Smooth muscle cell (in vitro differentiated cells): ENCODE results near the gene KLHL3. TPM values are rescaled to one million over a fixed set of nuclear protein-coding genes. Genes with fewer than 3 reads are reported as not detected.

Source experiments
- DNase-seq: peaks from one replicate; lab custom pipeline; 2025; ENCODE audit not compliant: unreplicated experiment; lab: John Stamatoyannopoulos, UW
- H2AFZ ChIP-seq: fragments of 200-600 bp; sonication (generic); 2 replicates; pipeline ENCODE4 v1.6.0; 2016; ENCODE audit warnings: antibody characterized with exemption, low read depth, mild to moderate bottlenecking
- H3F3A ChIP-seq: fragments of 200-600 bp; sonication (generic); 2 replicates; pipeline ENCODE4 v1.6.0; 2017; ENCODE audit warnings: antibody characterized with exemption, low read depth
- H3K27ac ChIP-seq: fragments of 200-600 bp; sonication (generic); 2 replicates; pipeline ENCODE4 v1.5.1; 2016; ENCODE audit warnings: low read depth, mild to moderate bottlenecking
- H3K27me3 ChIP-seq: fragments of 200-600 bp; sonication (generic); 2 replicates; pipeline ENCODE4 v1.6.1; 2016; ENCODE audit warnings: low read depth, mild to moderate bottlenecking
- H3K36me3 ChIP-seq: fragments of 200-600 bp; sonication (generic); 2 replicates; pipeline ENCODE4 v1.5.1; 2016; ENCODE audit warnings: low read depth
- H3K4me1 ChIP-seq: fragments of 200-600 bp; sonication (generic); 2 replicates; pipeline ENCODE4 v1.5.1; 2016; ENCODE audit warnings: low read depth
- H3K4me2 ChIP-seq: fragments of 200-600 bp; sonication (generic); 2 replicates; pipeline ENCODE4 v1.6.0; 2016; ENCODE audit warnings: mild to moderate bottlenecking
- H3K4me3 ChIP-seq: fragments of 200-600 bp; sonication (generic); 2 replicates; pipeline ENCODE4 v1.5.1; 2016; ENCODE audit warnings: mild to moderate bottlenecking
- H3K79me2 ChIP-seq: fragments of 200-600 bp; sonication (generic); 2 replicates; pipeline ENCODE4 v1.6.0; 2016; ENCODE audit warnings: low read depth, mild to moderate bottlenecking
- H3K9ac ChIP-seq: fragments of 200-600 bp; sonication (generic); 2 replicates; pipeline ENCODE4 v1.6.0; 2016; ENCODE audit warnings: low read depth
- H3K9me3 ChIP-seq: fragments of 200-600 bp; sonication (generic); replicated peaks from 2 replicates; pipeline ENCODE4 v1.5.1; 2016; ENCODE audit warnings: low read depth
- H4K20me1 ChIP-seq: fragments of 200-600 bp; sonication (generic); 2 replicates; pipeline ENCODE4 v1.6.0; 2016; ENCODE audit warnings: low read depth
- WGBS: methylation state at CpG from one replicate; pipeline ENCODE4 v1.1.7; 2016; ENCODE audit warnings: low lambda C conversion rate; 5-methylcytosine and 5-hydroxymethylcytosine counted together
- polyA plus RNA-seq: library from polyadenylated mRNA; unstranded; fragments of >200 nt; fragmentation: Nextera tagmentation; extraction: Ambion mirVana; gene quantifications from 2 replicates; pipeline ENCODE4 v1.2.1, GENCODE V29; 2016
- total RNA-seq: library from RNA; depleted of rRNA; stranded (reverse); fragments of >200 nt; gene quantifications from 2 replicates; pipeline ENCODE4 v1.2.3, GENCODE V29; 2014
- TF ChIP-seq, protein P1 (sequence below): fragments of 200-600 bp; sonication (generic); IDR thresholded peaks from 2 replicates; pipeline ENCODE4 v1.5.1; 2017; ENCODE audit warnings: borderline replicate concordance, mild to moderate bottlenecking, antibody characterized with exemption; ENCODE audit not compliant: insufficient read depth, poor library complexity, severe bottlenecking

The KLHL3 gene
- total and polyA plus RNA-seq, 2 experiments from 2014 or later, result 3.6 to 9.1 TPM

GRCh38 chr5:137752905-137753690 lies 17.2 kb upstream of the KLHL3 start:
- Histone ChIP-seq H3K4me2 (peak overlapping the region; percentile 99), H3K36me3 (no peaks in the 10 kb centered on the region), H3K27me3 (no peaks in the 10 kb centered on the region), H3K27ac (peak overlapping the region; percentile 99), H3F3A (peaks cover 8% of the 10 kb centered on the region), H3K79me2 (peaks cover 40% of the 10 kb centered on the region), H3K4me3 (peak overlapping the region; percentile 75), H3K9ac (peak overlapping the region; percentile 98), H2AFZ (no peak overlapping the region), H3K9me3 (no peaks in the 10 kb centered on the region), H3K4me1 (peaks cover 14% of the 10 kb centered on the region), H4K20me1 (peaks cover 57% of the 10 kb centered on the region)
- TF ChIP-seq, protein P1, sequence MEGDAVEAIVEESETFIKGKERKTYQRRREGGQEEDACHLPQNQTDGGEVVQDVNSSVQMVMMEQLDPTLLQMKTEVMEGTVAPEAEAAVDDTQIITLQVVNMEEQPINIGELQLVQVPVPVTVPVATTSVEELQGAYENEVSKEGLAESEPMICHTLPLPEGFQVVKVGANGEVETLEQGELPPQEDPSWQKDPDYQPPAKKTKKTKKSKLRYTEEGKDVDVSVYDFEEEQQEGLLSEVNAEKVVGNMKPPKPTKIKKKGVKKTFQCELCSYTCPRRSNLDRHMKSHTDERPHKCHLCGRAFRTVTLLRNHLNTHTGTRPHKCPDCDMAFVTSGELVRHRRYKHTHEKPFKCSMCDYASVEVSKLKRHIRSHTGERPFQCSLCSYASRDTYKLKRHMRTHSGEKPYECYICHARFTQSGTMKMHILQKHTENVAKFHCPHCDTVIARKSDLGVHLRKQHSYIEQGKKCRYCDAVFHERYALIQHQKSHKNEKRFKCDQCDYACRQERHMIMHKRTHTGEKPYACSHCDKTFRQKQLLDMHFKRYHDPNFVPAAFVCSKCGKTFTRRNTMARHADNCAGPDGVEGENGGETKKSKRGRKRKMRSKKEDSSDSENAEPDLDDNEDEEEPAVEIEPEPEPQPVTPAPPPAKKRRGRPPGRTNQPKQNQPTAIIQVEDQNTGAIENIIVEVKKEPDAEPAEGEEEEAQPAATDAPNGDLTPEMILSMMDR, result no peak
- under 1% methylated on average over 49 of the region's 63 CpGs for WGBS
- no peak for DNase-seq

DNA sequence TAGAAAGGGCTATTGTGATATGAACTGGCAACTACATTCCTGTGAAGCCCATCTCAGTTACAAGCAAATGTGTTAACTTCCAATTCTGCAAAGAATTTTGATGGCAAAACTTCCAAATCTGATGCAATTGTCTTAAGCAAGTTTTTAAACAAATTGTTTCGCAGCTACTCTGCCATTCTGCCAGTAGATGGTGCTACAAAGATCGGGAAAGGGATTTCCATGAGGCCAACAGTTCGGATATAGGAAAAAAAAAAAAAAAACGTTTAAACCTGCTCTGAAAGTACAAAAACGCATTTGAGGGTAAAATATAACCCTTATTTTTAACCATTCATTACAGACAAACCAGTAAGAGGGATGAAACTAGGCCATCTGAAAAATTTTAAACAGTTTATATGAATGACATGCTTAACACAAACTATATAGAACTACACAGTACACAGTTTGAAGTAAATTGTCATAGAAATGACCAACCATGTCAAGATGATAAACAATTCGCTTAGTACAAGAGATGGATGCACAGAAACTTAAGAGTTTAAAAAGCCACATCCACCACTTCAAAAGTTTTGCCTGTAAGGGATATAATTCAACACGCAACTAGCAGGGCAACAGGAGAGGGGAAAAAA lies 16.1 kb upstream of the KLHL3 start:
- peaks cover 40% of the 10 kb centered on the region for H3K79me2 ChIP-seq
- 2% methylated on average over 7 of the region's 7 CpGs for WGBS
- H3F3A ChIP-seq, result peaks cover 8% of the 10 kb centered on the region
- TF ChIP-seq, protein P1, result peak; percentile 63
- H3K4me2 ChIP-seq, result peak overlapping the region; percentile 99
- H3K9me3 ChIP-seq, result no peaks in the 10 kb centered on the region
- H3K4me3 ChIP-seq, result peak overlapping the region; percentile 75
- peaks cover 64% of the 10 kb centered on the region for H4K20me1 ChIP-seq
- H3K27me3 ChIP-seq, result no peaks in the 10 kb centered on the region
- DNase-seq, result no peak
- peaks cover 14% of the 10 kb centered on the region for H3K4me1 ChIP-seq
- no peaks in the 10 kb centered on the region for H3K36me3 ChIP-seq
- peak overlapping the region; percentile 98 for H3K9ac ChIP-seq
- H2AFZ ChIP-seq, result no peak overlapping the region
- H3K27ac ChIP-seq, result peak overlapping the region; percentile 99

GRCh38 chr5:137750436-137750835 lies 14.5 kb upstream of the KLHL3 start:
- Histone ChIP-seq H3F3A (peaks cover 8% of the 10 kb centered on the region), H3K4me3 (peak overlapping the region; percentile 75), H4K20me1 (peaks cover 64% of the 10 kb centered on the region), H3K79me2 (peaks cover 40% of the 10 kb centered on the region), H3K27ac (no peak overlapping the region), H3K36me3 (no peaks in the 10 kb centered on the region), H3K27me3 (no peaks in the 10 kb centered on the region), H3K9me3 (no peaks in the 10 kb centered on the region), H3K4me2 (peak overlapping the region; percentile 99), H2AFZ (no peak overlapping the region), H3K9ac (no peak overlapping the region), H3K4me1 (peaks cover 14% of the 10 kb centered on the region)
- no peak for DNase-seq
- 97% methylated on average over 1 of the region's 1 CpG for WGBS
- TF ChIP-seq, protein P1, result no peak

DNA sequence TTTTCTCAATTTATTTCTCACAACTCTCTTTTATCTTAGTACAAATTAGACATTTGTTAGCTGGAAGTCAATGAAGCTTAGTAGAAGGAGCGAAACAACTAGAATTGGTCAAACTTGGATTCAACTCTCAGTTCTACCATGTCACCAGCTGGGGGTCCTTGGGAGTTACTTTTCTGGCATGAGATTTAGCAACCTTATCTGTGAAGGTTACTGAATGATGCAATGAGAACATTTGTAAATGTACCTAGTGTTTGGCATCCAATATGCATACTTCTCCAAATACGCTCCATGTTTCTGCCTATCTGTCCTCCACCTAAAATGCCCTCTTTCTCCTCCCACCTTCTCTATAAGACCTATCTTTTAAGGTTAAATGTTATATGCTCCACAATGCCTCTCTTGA lies 12.0 kb upstream of the KLHL3 start:
- H3F3A ChIP-seq, result peaks cover 8% of the 10 kb centered on the region
- TF ChIP-seq, protein P1, result no peak
- no peak overlapping the region for H3K27ac ChIP-seq
- no peaks in the 10 kb centered on the region for H3K27me3 ChIP-seq
- H3K36me3 ChIP-seq, result no peaks in the 10 kb centered on the region
- H3K4me3 ChIP-seq, result no peak overlapping the region
- peaks cover 29% of the 10 kb centered on the region for H3K79me2 ChIP-seq
- H4K20me1 ChIP-seq, result peaks cover 55% of the 10 kb centered on the region
- WGBS, result 92% methylated on average over 2 of the region's 2 CpGs
- no peak overlapping the region for H2AFZ ChIP-seq
- H3K9ac ChIP-seq, result no peak overlapping the region
- DNase-seq, result no peak
- H3K4me2 ChIP-seq, result no peak overlapping the region
- peaks cover 14% of the 10 kb centered on the region for H3K4me1 ChIP-seq
- no peaks in the 10 kb centered on the region for H3K9me3 ChIP-seq
